Transverse colon (tissue), 4 donors: ENCODE data around the gene ZNF618. TPM values are rescaled to one million over a fixed set of nuclear protein-coding genes. Genes with fewer than 3 reads are reported as not detected.

Experiments used
- DNase-seq: peaks from one replicate; pipeline ENCODE4 v3.0.0-alpha.2; 2019
- H3K27ac ChIP-seq, 4 donors: fragments of 200-600 bp; sonication (generic); 2 replicates each; pipeline ENCODE4 v1.5.1; 2016 to 2018; ENCODE audit warnings: inconsistent platforms in 4 of 4
- H3K27me3 ChIP-seq: fragments of 200-600 bp; sonication (generic); 2 replicates; pipeline ENCODE4 v1.5.1; 2017; ENCODE audit warnings: inconsistent platforms
- H3K36me3 ChIP-seq, 4 donors: fragments of 200-600 bp; sonication (generic); 2 replicates each; pipeline ENCODE4 v1.5.1; 2017 to 2019; ENCODE audit warnings: inconsistent platforms in 4 of 4
- H3K4me1 ChIP-seq, 4 donors: fragments of 200-600 bp; sonication (generic); 2 replicates each; pipeline ENCODE4 v1.5.1; 2017 to 2020; ENCODE audit warnings: inconsistent platforms in 4 of 4
- H3K4me3 ChIP-seq, 4 donors: fragments of 200-600 bp; sonication (generic); 1 replicate in 1 of 4; 2 replicates in 3 of 4; pipeline versions ENCODE4 v1.5.1 to v1.6.1; 2017 to 2019; ENCODE audit warnings: inconsistent platforms in 4 of 4
- H3K9me3 ChIP-seq, 2 donors: fragments of 200-600 bp; sonication (generic); 2 replicates each; pipeline ENCODE4 v1.5.1; 2017 to 2019; ENCODE audit warnings: inconsistent platforms in 2 of 2
- EP300 ChIP-seq: sonication (generic); formaldehyde crosslinking; IDR thresholded peaks from one replicate; pipeline ENCODE4 v1.6.1; 2017; ENCODE audit warnings: antibody characterized with exemption, low read depth
- POLR2A ChIP-seq: fragments of 450-650 bp; IDR thresholded peaks from one replicate; pipeline ENCODE4 v1.6.1; 2016; ENCODE audit warnings: antibody characterized with exemption, mild to moderate bottlenecking, moderate library complexity
- POLR2AphosphoS5 ChIP-seq, 3 donors: sonication (generic); formaldehyde crosslinking; IDR thresholded peaks; one replicate each; pipeline ENCODE4 v1.6.1; 2016; ENCODE audit warnings: antibody characterized with exemption in 3 of 3
- WGBS, 2 donors: methylation state at CpG; one replicate each; pipeline ENCODE4 v1.1.5; 2018; ENCODE audit warnings: low coverage in 1 of 2; 5-methylcytosine and 5-hydroxymethylcytosine counted together
- in situ Hi-C, 4 donors: fragments of 200-750 bp; cut with MboI; loops; one replicate each; pipeline versions ENCODE4 v1.15.0 to v1.15.1; 2017; ENCODE audit warnings: low sequenced_read_pairs in 3 of 4, low pct_ligation_motif_present in 1 of 4, low pct_unique_long_range_greater_than_20kb in 1 of 4
- intact Hi-C: fragments of 100-400 bp; cut with DNase I; formaldehyde crosslinking; loops from one replicate; pipeline ENCODE4 v1.15.1; 2023; ENCODE audit warnings: low total_unique reads
- total RNA-seq, 4 donors: library from RNA; depleted of rRNA; stranded (reverse); fragments of >200 nt; gene quantifications; one replicate each; pipeline ENCODE4 v1.1.0, GENCODE V29; 2016
- TF ChIP-seq, protein P1 (sequence below), 5 experiments: fragments of 200-600 bp in 3 of 5; fragments of 450-650 bp in 2 of 5; sonication (generic) in 3 of 5; IDR thresholded peaks; 1 replicate in 2 of 5; 2 replicates in 3 of 5; pipeline ENCODE4 v1.5.1; 2016 to 2017; ENCODE audit warnings: antibody characterized with exemption in 5 of 5, inconsistent platforms in 3 of 5, mild to moderate bottlenecking in 2 of 5, moderate library complexity in 1 of 5

The ZNF618 gene
- total RNA-seq, 4 donors from 2014 or later: 2.2 to 8.6 (median 4.0) TPM

DNA sequence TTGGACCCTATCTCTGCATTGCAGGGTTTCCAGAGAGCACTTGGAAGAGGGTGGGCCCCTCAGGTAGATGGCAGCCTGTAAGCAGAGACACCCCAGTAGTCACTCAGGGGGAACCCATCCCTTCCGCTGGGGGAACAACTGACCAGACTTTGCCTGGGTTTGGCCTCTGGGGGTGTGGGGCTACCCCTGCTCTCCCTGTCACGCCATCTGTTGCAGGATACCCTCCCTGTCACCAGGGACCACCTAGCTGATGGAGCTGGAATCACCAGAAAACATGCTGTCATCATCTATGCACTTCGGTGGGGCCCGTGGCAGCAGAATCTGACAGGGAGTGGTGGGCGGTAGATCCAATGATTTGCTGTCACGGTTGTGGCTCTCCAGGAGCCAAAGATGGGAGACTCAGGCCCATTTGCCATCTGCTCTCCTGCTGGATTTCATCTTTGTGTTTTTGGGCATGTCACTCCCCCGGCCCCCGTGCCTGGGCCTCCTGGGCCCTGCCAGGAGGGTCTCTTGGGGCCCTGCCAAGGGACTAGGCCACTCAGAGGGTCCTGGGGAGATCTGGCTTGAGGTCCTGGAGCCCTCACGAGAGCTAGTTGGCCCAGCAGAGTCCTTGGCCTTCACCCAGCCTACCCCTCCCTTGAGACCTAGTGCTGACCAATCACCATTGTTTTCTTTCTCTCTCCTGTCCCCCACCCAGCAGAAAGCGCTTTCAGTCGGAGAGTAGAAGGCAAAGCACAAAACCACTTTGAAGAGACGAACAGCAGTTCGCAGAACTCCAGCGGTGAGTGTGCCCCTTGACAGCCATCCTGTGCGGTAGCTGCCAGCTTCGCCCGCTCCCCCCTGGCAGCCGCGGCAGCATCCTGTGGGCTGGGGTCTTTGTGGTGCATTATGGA, 156.1 kb downstream of the ZNF618 start:
- in situ Hi-C loops (loop anchor here in 2 of 4 donors (25.0 kb wide), 2 partner anchors 170 to 220 kb away; no protein-coding TSS in a partner anchor), intact Hi-C loops (no loop called here)
- H3K4me1 ChIP-seq: no peaks in the 10 kb centered on the region
- H3K36me3 ChIP-seq: peaks cover 0 to 7% (median 0%) of the 10 kb centered on the region in 4 donors
- no peak overlapping the region for H3K4me3 ChIP-seq
- H3K9me3 ChIP-seq: no peaks in the 10 kb centered on the region
- DNase-seq: no peak
- no peak for TF ChIP-seq EP300
- TF ChIP-seq, protein P1, sequence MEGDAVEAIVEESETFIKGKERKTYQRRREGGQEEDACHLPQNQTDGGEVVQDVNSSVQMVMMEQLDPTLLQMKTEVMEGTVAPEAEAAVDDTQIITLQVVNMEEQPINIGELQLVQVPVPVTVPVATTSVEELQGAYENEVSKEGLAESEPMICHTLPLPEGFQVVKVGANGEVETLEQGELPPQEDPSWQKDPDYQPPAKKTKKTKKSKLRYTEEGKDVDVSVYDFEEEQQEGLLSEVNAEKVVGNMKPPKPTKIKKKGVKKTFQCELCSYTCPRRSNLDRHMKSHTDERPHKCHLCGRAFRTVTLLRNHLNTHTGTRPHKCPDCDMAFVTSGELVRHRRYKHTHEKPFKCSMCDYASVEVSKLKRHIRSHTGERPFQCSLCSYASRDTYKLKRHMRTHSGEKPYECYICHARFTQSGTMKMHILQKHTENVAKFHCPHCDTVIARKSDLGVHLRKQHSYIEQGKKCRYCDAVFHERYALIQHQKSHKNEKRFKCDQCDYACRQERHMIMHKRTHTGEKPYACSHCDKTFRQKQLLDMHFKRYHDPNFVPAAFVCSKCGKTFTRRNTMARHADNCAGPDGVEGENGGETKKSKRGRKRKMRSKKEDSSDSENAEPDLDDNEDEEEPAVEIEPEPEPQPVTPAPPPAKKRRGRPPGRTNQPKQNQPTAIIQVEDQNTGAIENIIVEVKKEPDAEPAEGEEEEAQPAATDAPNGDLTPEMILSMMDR (IDR thresholded peaks at IDR 0.05): no peak
- no peak for TF ChIP-seq POLR2AphosphoS5 (IDR thresholded peaks at IDR 0.05)
- TF ChIP-seq POLR2A: no peak
- no peaks in the 10 kb centered on the region for H3K27me3 ChIP-seq
- 84 to 96% methylated on average over 4 to 18 of the region's 19 CpGs for WGBS, 2 donors
- H3K27ac ChIP-seq: no peak overlapping the region

DNA sequence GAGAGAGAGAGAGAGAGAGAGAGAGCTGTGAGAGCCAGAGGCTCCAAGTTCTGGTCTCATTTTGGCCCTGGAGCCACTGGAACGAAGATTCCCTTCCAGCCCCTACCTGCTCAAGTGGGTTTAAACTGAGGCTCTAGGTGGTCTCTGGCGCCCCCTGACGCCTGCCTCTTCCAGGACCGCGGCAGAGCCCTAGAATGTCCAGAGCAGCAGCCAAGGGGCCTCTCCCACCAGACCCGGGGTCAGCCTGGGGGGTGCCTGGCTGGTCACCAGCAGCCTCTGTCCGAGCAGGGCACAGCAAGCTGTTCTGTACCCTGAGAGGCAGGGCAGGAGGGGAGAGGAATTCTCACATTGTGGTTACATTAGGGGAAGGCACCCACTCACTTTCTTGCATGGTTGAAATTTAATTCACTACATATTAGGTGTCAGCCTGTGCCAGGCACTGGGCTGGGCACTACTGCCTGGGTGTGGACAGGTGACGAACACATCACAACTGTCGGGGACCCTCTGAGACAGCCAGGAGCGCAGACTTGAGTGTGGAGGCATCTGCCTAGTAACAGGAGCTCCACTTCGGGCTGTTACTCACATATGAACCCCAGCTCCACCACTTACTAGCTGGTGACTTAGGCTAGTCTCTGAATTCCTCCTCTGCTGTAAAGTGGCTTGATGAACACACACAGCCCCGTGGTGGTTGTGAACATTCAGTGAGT, 157.4 kb downstream of the ZNF618 start:
- WGBS, 2 donors: 69 to 70% methylated on average over 2 to 12 of the region's 12 CpGs
- no peaks in the 10 kb centered on the region for H3K4me1 ChIP-seq
- no peak for DNase-seq
- intact Hi-C loops: no loop called here
- peaks cover 0 to 6% (median 0%) of the 10 kb centered on the region in 4 donors for H3K36me3 ChIP-seq
- H3K27ac ChIP-seq: no peak overlapping the region
- in situ Hi-C loops: loop anchor here in 2 of 4 donors (25.0 kb wide), 2 partner anchors 171 to 221 kb away; no protein-coding TSS in a partner anchor
- H3K9me3 ChIP-seq: no peaks in the 10 kb centered on the region
- no peak for TF ChIP-seq EP300
- no peak for TF ChIP-seq POLR2A
- TF ChIP-seq POLR2AphosphoS5 (IDR thresholded peaks at IDR 0.05): no peak
- TF ChIP-seq, protein P1 (IDR thresholded peaks at IDR 0.05): peak in 3 of 5 experiments; percentile 21 to 34 (median 27)
- H3K4me3 ChIP-seq: no peak overlapping the region
- no peaks in the 10 kb centered on the region for H3K27me3 ChIP-seq

DNA sequence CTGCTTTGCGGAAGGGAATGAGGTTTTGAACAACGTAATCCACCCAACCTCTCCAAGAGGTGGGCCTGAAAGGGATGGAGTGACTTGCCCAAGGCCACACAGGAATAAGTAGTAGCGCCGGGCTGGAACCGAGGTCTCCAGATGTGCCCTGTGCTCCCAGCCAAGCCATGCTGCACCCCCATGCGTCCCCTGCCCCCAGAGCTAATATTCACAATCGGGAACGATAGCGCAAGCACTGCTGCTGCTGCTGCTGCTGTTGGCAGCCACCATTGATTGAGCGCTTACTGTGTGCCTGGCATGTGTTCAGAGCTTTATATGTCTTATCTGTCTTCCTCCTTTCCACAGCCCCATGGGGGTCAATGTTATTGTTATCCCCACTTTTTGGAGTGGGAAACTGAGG, 158.1 kb downstream of the ZNF618 start:
- Histone ChIP-seq H3K36me3 (no peaks in the 10 kb centered on the region), H3K4me3 (no peak overlapping the region), H3K4me1 (no peaks in the 10 kb centered on the region), H3K27me3 (no peaks in the 10 kb centered on the region), H3K27ac (no peak overlapping the region), H3K9me3 (no peaks in the 10 kb centered on the region)
- no peak for DNase-seq
- in situ Hi-C loops: loop anchor here in 2 of 4 donors (25.0 kb wide), 2 partner anchors 172 to 222 kb away; no protein-coding TSS in a partner anchor
- intact Hi-C loops: no loop called here
- WGBS, 2 donors: 94 to 100% methylated on average over 7 to 10 of the region's 10 CpGs
- TF ChIP-seq, protein P1 (IDR thresholded peaks at IDR 0.05): no peak
- TF ChIP-seq EP300 (no peak), POLR2AphosphoS5 (IDR thresholded peaks at IDR 0.05) (no peak), POLR2A (no peak)

DNA sequence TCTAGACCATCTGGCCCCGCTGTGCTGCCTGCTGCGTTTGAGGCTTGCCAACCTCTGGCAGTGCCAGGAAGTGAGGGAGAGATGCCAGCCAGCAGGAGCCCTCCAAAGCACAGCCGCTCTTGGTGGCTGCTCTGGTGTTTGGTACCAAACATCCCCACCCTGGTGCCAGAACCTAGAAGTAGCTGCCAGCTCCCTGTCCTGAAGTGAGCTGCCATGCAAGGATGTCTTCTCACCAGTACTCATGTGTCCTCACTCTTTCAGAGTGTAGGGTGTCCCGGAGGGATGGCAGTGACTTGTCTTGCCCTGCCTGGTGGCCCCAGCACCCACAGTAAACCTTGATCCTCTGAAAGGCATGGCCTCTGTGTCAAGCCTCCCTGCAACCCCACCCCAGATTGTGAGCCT, 158.6 kb downstream of the ZNF618 start:
- in situ Hi-C loops (loop anchor here in 2 of 4 donors (25.0 kb wide), 2 partner anchors 172 to 222 kb away; no protein-coding TSS in a partner anchor), intact Hi-C loops (no loop called here)
- H3K27ac ChIP-seq: no peak overlapping the region
- no peaks in the 10 kb centered on the region for H3K27me3 ChIP-seq
- H3K4me1 ChIP-seq: no peaks in the 10 kb centered on the region
- 100% methylated on average over 2 of the region's 4 CpGs; no CpG with 5 or more reads in 1 of the 2 donors for WGBS, 2 donors
- H3K9me3 ChIP-seq: no peaks in the 10 kb centered on the region
- no peak for DNase-seq
- no peak overlapping the region for H3K4me3 ChIP-seq
- H3K36me3 ChIP-seq: no peaks in the 10 kb centered on the region
- TF ChIP-seq POLR2A (no peak), POLR2AphosphoS5 (IDR thresholded peaks at IDR 0.05) (no peak), EP300 (no peak)
- TF ChIP-seq, protein P1 (IDR thresholded peaks at IDR 0.05): no peak
